Activated CD4-positive, alpha-beta T cell treated with anti-CD3 and anti-CD28 coated beads for 48 hours (primary cell): ENCODE data around the gene CUL4A.
A peak's percentile ranks its signal among the peaks of the same experiment; 100 is the strongest.
"Not testable (repeated sequence)": the region's sequence is repeated elsewhere in the genome, so short reads cannot be mapped to it uniquely, and the experiment has no call there.

ENCODE experiments used
- DNase-seq: peaks from one replicate; pipeline ENCODE4 v3.0.0-alpha.2; 2020

The CUL4A gene

GRCh38 chr13:113245849-113246796 is 36.7 kb downstream of the CUL4A start:
- no peak for DNase-seq

GRCh38 chr13:113252516-113253095 is 43.2 kb downstream of the CUL4A start:
- no peak for DNase-seq

GRCh38 chr13:113257908-113258307 is 48.5 kb downstream of the CUL4A start:
- not testable (repeated sequence) for DNase-seq

GRCh38 chr13:113258321-113259054 is 49.1 kb downstream of the CUL4A start:
- DNase-seq, result no peak

- no peak for DNase-seq
Observed at GRCh38 chr13:113260996-113261395, 51.6 kb downstream of the CUL4A start.

GRCh38 chr13:113263016-113263415 is 53.6 kb downstream of the CUL4A start:
- DNase-seq, result not testable (repeated sequence)

- DNase-seq, result no peak
Observed at GRCh38 chr13:113267642-113268405, 58.4 kb downstream of the CUL4A start.

GRCh38 chr13:113272031-113272430 is 62.6 kb downstream of the CUL4A start:
- no peak for DNase-seq

- DNase-seq, result no peak
Observed at GRCh38 chr13:113272701-113273181, 63.3 kb downstream of the CUL4A start.

GRCh38 chr13:113273321-113273720 is 63.9 kb downstream of the CUL4A start:
- DNase-seq, result no peak

GRCh38 chr13:113273851-113274590 is 64.6 kb downstream of the CUL4A start:
- DNase-seq, result no peak

GRCh38 chr13:113274721-113275120 is 65.3 kb downstream of the CUL4A start:
- no peak for DNase-seq

- DNase-seq, result peak; percentile 47
Observed at GRCh38 chr13:113275387-113275786, 66.0 kb downstream of the CUL4A start.

GRCh38 chr13:113280126-113280525 is 70.7 kb downstream of the CUL4A start:
- no peak for DNase-seq

- no peak for DNase-seq
Observed at GRCh38 chr13:113283904-113284303, 74.5 kb downstream of the CUL4A start.

GRCh38 chr13:113288880-113289279 is 79.5 kb downstream of the CUL4A start:
- no peak for DNase-seq

GRCh38 chr13:113291129-113291528 is 81.7 kb downstream of the CUL4A start:
- DNase-seq, result no peak

- DNase-seq, result peak; percentile 40
Observed at GRCh38 chr13:113292021-113292862, 82.8 kb downstream of the CUL4A start.

GRCh38 chr13:113293686-113294085 is 84.3 kb downstream of the CUL4A start:
- no peak for DNase-seq

- DNase-seq, result no peak
Observed at GRCh38 chr13:113295776-113296175, 86.4 kb downstream of the CUL4A start.

- DNase-seq, result peak; percentile 99
Observed at GRCh38 chr13:113296823-113297369, 87.5 kb downstream of the CUL4A start, which contains the start of gene LAMP1. Gene LAMP1 (plus strand): TSS chr13:113297239. CDS start chr13:113297435, 196 bp downstream.
